GM10266 (cell line): Measurements from ENCODE around the gene PSAPL1.

Experiments
- DNase-seq: peaks from one replicate; pipeline ENCODE4 v3.0.0; 2012; ENCODE audit errors: extremely low spot score
- TF ChIP-seq, protein P1 (sequence below): IDR thresholded peaks from 2 replicates; pipeline ENCODE4 v1.5.1; 2012; ENCODE audit warnings: mild to moderate bottlenecking, low read depth; ENCODE audit not compliant: control insufficient read depth, insufficient read depth; ENCODE audit errors: missing control alignments

The PSAPL1 gene

DNA sequence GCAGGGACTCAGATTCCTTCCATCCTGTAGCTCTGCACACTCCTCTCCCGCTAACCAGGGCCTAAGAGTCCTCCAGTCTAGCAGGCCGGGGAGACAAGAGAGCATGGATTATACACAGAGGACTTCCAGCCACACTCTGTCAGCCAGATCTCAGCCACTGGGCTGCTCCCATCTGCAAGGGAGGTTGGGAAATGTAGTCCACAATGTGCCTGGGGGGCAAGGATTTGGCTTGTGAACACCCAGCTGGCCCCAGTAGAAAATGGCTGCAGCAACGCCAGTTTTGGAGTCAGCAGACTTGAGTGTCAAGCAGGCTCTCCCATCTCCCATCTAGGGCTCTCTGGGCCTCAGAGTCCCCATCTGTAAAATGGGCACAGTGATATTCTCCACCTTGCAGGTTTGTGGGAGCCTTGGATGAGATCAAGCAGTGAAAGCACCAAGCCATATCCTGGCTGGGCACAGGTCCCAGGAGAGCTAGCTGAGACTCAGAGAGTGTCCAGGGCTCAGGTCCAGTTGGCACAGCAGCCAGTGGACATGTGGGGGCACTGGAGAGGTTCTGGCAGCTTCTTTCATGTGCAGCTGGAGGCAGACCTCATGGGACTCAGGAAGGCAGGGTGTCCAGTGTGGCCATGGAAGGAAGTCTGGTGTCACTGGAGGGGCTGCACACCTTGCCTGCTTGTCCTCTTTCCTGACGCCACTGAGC, 14.6 kb downstream of the PSAPL1 start:
- DNase-seq = no peak
- TF ChIP-seq, protein P1, sequence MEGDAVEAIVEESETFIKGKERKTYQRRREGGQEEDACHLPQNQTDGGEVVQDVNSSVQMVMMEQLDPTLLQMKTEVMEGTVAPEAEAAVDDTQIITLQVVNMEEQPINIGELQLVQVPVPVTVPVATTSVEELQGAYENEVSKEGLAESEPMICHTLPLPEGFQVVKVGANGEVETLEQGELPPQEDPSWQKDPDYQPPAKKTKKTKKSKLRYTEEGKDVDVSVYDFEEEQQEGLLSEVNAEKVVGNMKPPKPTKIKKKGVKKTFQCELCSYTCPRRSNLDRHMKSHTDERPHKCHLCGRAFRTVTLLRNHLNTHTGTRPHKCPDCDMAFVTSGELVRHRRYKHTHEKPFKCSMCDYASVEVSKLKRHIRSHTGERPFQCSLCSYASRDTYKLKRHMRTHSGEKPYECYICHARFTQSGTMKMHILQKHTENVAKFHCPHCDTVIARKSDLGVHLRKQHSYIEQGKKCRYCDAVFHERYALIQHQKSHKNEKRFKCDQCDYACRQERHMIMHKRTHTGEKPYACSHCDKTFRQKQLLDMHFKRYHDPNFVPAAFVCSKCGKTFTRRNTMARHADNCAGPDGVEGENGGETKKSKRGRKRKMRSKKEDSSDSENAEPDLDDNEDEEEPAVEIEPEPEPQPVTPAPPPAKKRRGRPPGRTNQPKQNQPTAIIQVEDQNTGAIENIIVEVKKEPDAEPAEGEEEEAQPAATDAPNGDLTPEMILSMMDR = no peak

DNA sequence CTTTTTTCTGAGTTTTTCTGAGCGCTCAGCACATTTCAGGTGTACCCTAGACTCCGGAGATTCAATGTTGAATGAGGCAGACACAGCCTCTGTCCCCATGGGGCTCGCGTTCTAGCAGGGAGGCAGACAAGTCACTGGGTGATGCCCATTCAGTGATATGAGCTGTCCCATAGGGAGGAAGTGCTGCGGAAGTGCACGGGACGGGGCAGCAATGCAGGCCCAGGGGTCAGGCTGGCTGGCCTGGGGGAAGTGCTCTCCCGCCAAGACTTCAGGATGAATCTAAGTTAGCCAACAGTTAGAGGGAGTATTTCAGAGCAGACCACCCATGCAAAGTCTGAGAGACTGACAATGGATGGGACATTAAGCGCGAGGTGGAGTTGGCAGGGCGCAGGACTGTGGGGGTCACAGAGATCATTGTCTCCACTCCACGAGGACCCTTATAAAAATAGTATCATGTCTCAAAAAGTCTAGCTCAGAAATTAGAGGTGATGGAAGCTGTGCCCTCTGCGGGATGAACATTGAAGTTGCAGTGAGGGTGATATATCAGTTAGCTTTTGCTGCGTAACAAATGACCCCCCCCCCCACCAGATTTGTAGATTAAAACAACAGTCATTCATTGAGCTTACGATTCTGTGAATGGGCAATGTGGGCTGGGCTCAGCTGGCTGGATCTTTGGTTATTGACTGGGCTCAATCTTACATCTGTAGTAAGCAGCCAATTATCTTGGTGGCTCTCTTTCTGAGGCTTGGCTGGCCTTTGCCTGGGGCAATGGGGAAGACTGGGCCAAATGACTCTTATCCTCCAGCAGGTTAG, 16.4 kb downstream of the PSAPL1 start:
- DNase-seq = no peak
- TF ChIP-seq, protein P1 = no peak

DNA sequence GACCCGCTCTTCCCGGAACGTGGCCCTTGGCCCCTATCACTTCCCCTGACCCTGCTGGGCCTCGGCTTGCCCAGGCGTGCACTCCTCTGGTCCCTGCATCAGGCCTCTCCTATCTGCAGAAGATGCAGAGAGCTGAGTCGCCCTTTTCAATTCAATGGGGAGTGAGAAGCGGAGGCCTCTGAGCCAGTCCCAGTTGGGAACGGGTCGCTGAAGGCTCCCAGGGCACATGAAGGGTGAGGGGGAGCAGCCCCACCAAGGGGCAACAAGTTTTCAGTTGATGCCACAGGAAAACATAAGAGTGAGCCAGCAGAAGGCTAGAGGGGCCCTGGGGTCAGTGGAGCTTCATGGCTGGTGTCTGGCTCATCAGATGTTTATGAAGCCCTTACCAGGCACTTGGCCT, 17.1 kb downstream of the PSAPL1 start:
- no peak for DNase-seq
- TF ChIP-seq, protein P1 = no peak

DNA sequence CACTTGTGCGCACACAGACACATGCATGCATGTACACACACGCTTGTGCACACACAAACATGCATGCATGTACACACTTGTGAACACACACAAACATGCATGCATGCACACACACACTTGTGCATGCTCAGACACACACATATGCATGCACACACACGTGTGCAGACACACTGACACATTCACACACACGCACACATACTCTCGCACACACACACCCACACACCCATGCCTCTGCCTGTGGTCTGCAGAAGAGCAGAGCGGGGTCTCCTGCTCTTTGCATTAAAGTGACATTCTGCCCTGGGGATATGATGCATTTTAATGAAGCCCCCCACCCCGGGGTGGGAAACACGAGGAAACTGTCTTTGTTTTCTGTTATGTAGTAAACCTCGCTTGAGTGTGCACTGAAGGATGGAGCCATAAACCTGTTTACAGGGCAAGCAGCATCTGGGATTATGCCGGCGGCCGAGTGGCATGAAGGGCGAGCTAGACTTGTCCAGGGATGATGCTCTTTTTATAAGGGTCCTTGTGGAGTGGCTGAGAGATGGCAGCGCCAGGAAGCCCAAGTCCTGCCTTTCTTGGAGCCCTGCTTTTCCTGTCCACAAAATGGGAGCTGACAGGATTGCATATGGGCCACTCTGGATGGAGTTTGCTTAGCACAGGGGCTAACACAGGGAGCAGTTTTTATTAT, 17.8 kb downstream of the PSAPL1 start:
- TF ChIP-seq, protein P1 = no peak
- DNase-seq = no peak

DNA sequence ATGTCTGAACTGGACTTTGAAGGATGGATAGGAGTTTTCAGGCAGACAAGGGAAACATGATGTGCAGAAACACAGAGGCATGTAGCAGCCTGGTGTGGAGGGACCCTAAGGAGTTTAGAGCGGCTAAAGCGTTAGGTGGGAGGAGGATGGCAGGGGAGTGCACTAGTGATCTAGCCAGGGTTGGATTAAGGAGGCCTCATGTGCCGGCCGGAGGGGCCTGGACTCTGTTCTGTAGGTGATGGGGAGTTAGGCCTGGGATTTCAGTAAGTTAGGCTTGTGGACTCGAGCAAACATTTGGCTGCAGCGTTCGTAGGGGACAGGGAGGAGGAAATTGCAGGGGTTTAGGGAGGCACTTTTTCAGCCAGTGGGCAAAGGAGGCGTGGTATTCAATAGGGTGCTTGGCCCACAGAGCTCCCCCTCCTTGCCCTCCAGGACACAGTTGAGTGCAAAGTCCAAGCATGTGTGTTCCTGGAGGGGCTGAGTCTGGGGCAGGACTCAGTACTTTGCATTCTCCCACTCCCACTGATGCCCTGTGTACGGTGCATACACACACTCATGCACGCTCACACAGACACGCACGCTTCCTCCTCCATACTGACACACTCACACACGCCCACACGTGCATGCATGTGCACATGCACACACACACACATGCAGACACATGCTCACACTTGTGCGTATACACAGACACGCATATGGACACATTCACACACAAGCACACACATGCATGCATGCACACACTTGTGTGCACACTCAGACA, 18.6 kb downstream of the PSAPL1 start:
- TF ChIP-seq, protein P1 = no peak
- no peak for DNase-seq

DNA sequence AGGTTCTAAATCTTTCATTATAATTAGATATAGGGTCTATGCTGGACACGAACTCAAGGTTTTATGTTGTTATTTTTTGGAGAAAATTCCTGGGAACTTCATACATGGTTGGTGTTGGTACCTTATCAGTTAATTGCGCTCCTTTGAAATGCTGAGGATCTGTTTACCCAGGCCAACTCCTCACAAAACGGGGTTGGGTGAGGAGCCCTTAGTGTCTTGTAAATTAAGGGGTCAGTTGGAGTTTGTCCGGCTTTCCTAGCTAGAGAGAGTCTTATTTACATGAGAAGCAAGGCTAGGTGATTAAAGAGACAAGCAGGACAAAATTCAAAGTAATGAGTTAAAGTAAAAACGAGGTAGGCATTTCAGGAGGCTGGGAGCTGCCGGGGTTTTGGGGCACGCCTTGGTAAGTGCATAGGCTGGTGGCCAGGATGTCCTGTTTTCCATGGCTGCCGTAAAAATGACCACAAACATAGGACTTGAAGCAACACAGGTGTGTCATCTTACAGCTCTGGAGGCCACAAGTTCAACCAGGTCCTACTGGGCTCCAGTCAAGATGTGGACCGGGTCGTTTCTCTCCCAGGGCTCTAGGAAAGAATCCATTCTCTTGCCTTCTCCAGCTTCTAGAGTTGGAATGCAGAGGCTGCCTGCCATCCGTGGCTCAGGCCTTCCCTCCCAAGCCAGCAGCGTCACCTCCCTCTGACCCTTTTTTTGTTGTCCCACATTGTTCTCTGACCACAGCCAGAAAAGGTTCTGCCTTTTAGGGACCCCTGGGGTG, 19.8 kb downstream of the PSAPL1 start:
- TF ChIP-seq, protein P1 = no peak
- DNase-seq = no peak
